ENCODE data around the gene NFKBIL1. TPM values are rescaled to one million over a fixed set of nuclear protein-coding genes. Genes with fewer than 3 reads are reported as not detected.

NFKBIL1 gene
- total and polyA plus RNA-seq, 2 of the 4 experiments (the other 2 are of a cell fraction) = 7.8 to 10.8 TPM

DNA sequence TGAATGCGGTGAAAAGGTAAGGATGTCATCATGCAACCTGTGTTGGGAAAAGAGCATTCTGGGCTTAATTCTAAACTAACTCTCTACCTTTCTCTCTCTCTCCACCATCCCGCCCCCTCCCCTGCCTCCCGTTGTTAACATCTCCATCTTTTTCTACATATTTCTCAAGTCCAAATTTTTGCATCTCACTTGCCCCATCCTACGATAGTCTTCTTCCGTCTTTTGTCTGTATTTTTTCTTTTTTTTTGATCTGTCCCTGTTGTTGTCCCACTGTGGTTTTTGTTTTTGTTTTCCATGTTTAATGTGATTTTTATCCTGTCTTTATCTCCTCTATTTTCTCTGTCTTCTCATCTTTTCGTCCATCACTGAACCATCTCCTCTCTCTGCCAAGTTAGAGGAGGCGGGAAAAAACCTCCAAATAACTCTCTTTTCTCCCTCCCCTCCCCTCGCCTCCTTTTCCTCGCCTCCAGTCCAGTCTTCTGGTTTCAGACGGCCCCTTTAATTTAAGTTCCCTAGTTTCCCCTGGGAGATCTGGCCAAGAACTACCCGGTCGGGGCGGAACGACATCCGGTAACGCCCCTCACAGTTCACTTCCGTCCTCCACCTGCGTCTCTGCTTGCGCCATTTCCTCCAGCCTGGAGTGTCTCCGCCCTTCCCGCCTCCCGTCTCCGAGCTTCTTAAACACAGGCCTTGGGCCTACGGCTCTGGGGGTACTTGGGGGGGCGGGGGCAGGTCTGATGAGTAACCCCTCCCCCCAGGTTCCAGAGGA is at the start of gene NFKBIL1 (continued):
- TF ChIP-seq MXI1 (IDR thresholded peaks at IDR 0.05; ENCODE audit: borderline replicate concordance, low read depth, low read length) (no peak), RFX5 (IDR thresholded peaks at IDR 0.05; ENCODE audit: low read depth, low read length) (no peak), POLR2A (IDR thresholded peaks at IDR 0.05; ENCODE audit: low read depth, low read length) (peak; percentile 87)

GRCh38 chr6:31498748-31499147 is 48.7 kb upstream of the NFKBIL1 start:
- Histone ChIP-seq H3K23ac (ENCODE audit: low read depth, low read length) (peak overlapping the region; percentile 75; the same call in 1 of the 2 replicates), H3K4me3 (ENCODE audit: insufficient read depth, low read depth, low read length) (0 out of 2 replicates have a peak overlapping the region, but pooled peaks have one; percentile 7), H4K91ac (ENCODE audit: insufficient read depth, low read depth, low read length) (no peak overlapping the region), H3K27ac (ENCODE audit: insufficient read depth, low read length) (no peak overlapping the region), H4K8ac (ENCODE audit: low read depth in 2 of 2, low read length in 2 of 2) (no peak overlapping the region), H3K36me3 (ENCODE audit: control insufficient read depth, insufficient read depth, low read length) (no peaks in the 10 kb centered on the region), H2AK5ac (ENCODE audit: low read depth, low read length) (no peak overlapping the region), H3K4me2 (ENCODE audit: low read depth, low read length) (peak overlapping the region; percentile 73), H4K20me1 (ENCODE audit: insufficient read depth, low read length) (peaks cover 11% of the 10 kb centered on the region; the same call in 1 of the 2 replicates), H3K18ac (ENCODE audit: low read depth, low read length) (no peak overlapping the region), H2BK120ac (ENCODE audit: low read depth, low read length) (no peak overlapping the region), H3K27me3 (ENCODE audit: control insufficient read depth, insufficient read depth, low read length) (no peaks in the 10 kb centered on the region), H3K79me1 (ENCODE audit: low read depth in 1 of 2, low read length in 2 of 2) (peaks cover 7 to 46% of the 10 kb centered on the region in 2 experiments; a peak in 3 of 4 replicates), H2AK9ac (replicated peaks; ENCODE audit: low read depth, low read length, poor library complexity) (no peak overlapping the region), H3K9me1 (ENCODE audit: insufficient read depth, low read length) (peaks cover 6% of the 10 kb centered on the region), H2AFZ (replicated peaks; ENCODE audit: low read length, poor library complexity) (peak overlapping the region; percentile 26), H3K9ac (ENCODE audit: low read depth, low read length) (no peak overlapping the region), H3K4me1 (ENCODE audit: control insufficient read depth, insufficient read depth, low read length) (peaks cover 3% of the 10 kb centered on the region), H3K14ac (replicated peaks; ENCODE audit: low read depth, low read length) (no peak overlapping the region), H2BK20ac (ENCODE audit: low read depth, low read length) (no peak overlapping the region), H3K56ac (ENCODE audit: extremely low read depth, insufficient read depth, low read length) (no peak overlapping the region), H4K5ac (ENCODE audit: low read depth, low read length) (no peak overlapping the region), H2BK15ac (ENCODE audit: low read depth, low read length) (no peak overlapping the region), H2BK5ac (ENCODE audit: low read depth, low read length, poor library complexity, severe bottlenecking) (no peak overlapping the region), H3K9me3 (ENCODE audit: control insufficient read depth, insufficient read depth, low read length) (no peaks in the 10 kb centered on the region), H3K4ac (ENCODE audit: low read depth, low read length) (no peak overlapping the region)
- no peak for ATAC-seq (ENCODE audit: low read depth)
- intact Hi-C loops (cut with micrococcal nuclease) = no loop called here
- in situ Hi-C loops (cut with MboI; ENCODE audit: low sequenced_read_pairs) = no loop called here
- ChIA-PET CTCF (no interaction called here), POLR2A (ENCODE audit: unreplicated experiment) (no interaction called here)
- TF ChIP-seq RCOR1 (IDR thresholded peaks at IDR 0.05; ENCODE audit: insufficient replicate concordance, low read length) (no peak), RAD21 (IDR thresholded peaks at IDR 0.05; ENCODE audit: low read length) (no peak), POLR2A (IDR thresholded peaks at IDR 0.05; ENCODE audit: low read depth, low read length) (no peak), MAFK (IDR thresholded peaks at IDR 0.05; ENCODE audit: low read depth, low read length) (no peak), MAZ (IDR thresholded peaks at IDR 0.05; ENCODE audit: borderline replicate concordance, low read depth, low read length) (no peak), MXI1 (IDR thresholded peaks at IDR 0.05; ENCODE audit: borderline replicate concordance, low read depth, low read length) (no peak), CHD1 (IDR thresholded peaks at IDR 0.05; ENCODE audit: low read depth, low read length) (no peak), FOS (IDR thresholded peaks at IDR 0.05; ENCODE audit: low read depth, low read length) (no peak), BHLHE40 (IDR thresholded peaks at IDR 0.05; ENCODE audit: low read depth, low read length) (no peak), RFX5 (IDR thresholded peaks at IDR 0.05; ENCODE audit: low read depth, low read length) (no peak), CEBPB (IDR thresholded peaks at IDR 0.05; ENCODE audit: low read depth, low read length) (no peak)
- TF ChIP-seq, protein P1, sequence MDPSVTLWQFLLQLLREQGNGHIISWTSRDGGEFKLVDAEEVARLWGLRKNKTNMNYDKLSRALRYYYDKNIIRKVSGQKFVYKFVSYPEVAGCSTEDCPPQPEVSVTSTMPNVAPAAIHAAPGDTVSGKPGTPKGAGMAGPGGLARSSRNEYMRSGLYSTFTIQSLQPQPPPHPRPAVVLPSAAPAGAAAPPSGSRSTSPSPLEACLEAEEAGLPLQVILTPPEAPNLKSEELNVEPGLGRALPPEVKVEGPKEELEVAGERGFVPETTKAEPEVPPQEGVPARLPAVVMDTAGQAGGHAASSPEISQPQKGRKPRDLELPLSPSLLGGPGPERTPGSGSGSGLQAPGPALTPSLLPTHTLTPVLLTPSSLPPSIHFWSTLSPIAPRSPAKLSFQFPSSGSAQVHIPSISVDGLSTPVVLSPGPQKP (IDR thresholded peaks at IDR 0.05; ENCODE audit: borderline replicate concordance, low read depth, low read length) = no peak
- BruUV-seq (replicated peaks) = no TSS peak
- WGBS, 2 experiments (ENCODE audit: extremely low coverage in 2 of 2, insufficient read length in 1 of 2) = 0% methylated on average over 7 of the region's 21 CpGs; no CpG with 5 or more reads in 1 of the 2 experiments
- DNase-seq = no peak
- dilution Hi-C loops (cut with HindIII; ENCODE audit: low sequenced_read_pairs, unreplicated experiment) = no loop called here

Data from IMR-90 (cell line).